ENCODE results near the gene GPC1.

DNA sequence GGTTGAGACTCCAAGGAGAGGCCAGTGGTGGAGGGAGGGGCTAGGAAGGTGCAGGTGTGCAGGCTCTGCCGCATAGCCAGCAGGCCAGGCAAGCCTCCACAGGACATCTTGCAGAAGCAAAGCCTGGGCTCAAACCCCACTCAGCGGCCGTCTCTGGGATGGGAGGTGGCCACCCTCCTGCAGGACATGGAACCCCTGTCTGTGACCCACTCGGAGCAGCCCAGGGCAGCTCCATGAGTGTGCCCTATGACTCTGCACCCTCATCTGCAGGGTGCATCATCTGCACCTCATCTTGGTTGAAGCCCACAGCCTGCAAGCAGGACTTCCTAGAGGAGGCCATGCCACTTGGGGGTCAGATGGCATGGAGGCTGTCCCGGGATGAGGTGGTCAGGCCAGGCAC is 46.3 kb downstream of the GPC1 start:
- no peak for TF ChIP-seq POLR2A (IDR thresholded peaks at IDR 0.05; ENCODE audit: low read depth, low read length)
- TF ChIP-seq POLR2AphosphoS5 (IDR thresholded peaks at IDR 0.05; ENCODE audit: low read depth, low read length) = no peak
- TF ChIP-seq TAF1 (IDR thresholded peaks at IDR 0.05; ENCODE audit: borderline replicate concordance, low read depth, low read length) = no peak
